A549 (cell line): ENCODE data around the gene PRSS2. TPM values are rescaled to one million over a fixed set of nuclear protein-coding genes. Genes with fewer than 3 reads are reported as not detected.
"Not testable (repeated sequence)": the region's sequence is repeated elsewhere in the genome, so short reads cannot be mapped to it uniquely, and the experiment has no call there.

Experiments
- ATAC-seq, 2 experiments: fragments of 200-7000 bp in 1 of 2; fragments of >200 bp in 1 of 2; cut with Nextera tagmentation in 1 of 2; cut with Tn5 transposase in 1 of 2; 3 replicates each; pipeline versions ENCODE4 v1.8.0 to v1.9.1; 2018 to 2020; ENCODE audit warnings: mild to moderate bottlenecking in 1 of 2, moderate library complexity in 1 of 2
- CTCF ChIA-PET: fragments of 300-600 bp; sonication (Branson Sonifier 250); formaldehyde crosslinking; extraction: SDS; loops from one replicate; lab custom pipeline; 2021; ENCODE audit warnings: antibody characterized with exemption, inconsistent platforms; lab: Yijun Ruan, JAX
- POLR2A ChIA-PET: fragments of 350-600 bp; formaldehyde crosslinking; extraction: SDS; loops from one replicate; lab custom pipeline; 2021; ENCODE audit warnings: antibody characterized with exemption, inconsistent platforms; lab: Yijun Ruan, JAX
- DNase-seq, 2 experiments: peaks; one replicate each; pipeline versions ENCODE4 v3.0.0 to v3.0.0-alpha.2; 2011 to 2016; ENCODE audit warnings: low read depth in 1 of 2, low spot score in 1 of 2
- FAIRE-seq: peaks from 2 replicates; lab custom pipeline; 2011; peaks lifted over from hg19 to GRCh38; lab: Jason Lieb, UNC
- H3K27ac ChIP-seq, 2 experiments: fragments of >200 bp; sonication (Bioruptor Twin); formaldehyde crosslinking; 3 replicates each; pipeline ENCODE4 v1.5.1; 2016 to 2017
- H3K4me1 ChIP-seq: fragments of >200 bp; sonication (Bioruptor Twin); formaldehyde crosslinking; 3 replicates; pipeline ENCODE4 v1.6.1; 2016
- H3K4me2 ChIP-seq: fragments of >200 bp; sonication (Bioruptor Twin); formaldehyde crosslinking; 3 replicates; pipeline ENCODE4 v1.6.1; 2016
- H3K4me3 ChIP-seq: fragments of >200 bp; sonication (Bioruptor Twin); formaldehyde crosslinking; 3 replicates; pipeline ENCODE4 v1.5.1; 2016
- H3K9me3 ChIP-seq: fragments of >200 bp; sonication (Bioruptor Twin); formaldehyde crosslinking; 3 replicates; pipeline ENCODE4 v1.6.1; 2016
- CHD4 ChIP-seq: fragments of 200-600 bp; sonication (generic); IDR thresholded peaks from 2 replicates; pipeline ENCODE4 v1.6.1; 2016; ENCODE audit warnings: antibody characterized with exemption, mild to moderate bottlenecking, borderline replicate concordance
- E2F6 ChIP-seq: IDR thresholded peaks from 2 replicates; pipeline ENCODE4 v1.6.1; 2012; ENCODE audit warnings: low read depth, borderline replicate concordance
- EP300 ChIP-seq, 2 experiments: fragments of >200 bp; sonication (Bioruptor Twin); formaldehyde crosslinking; IDR thresholded peaks; 2 replicates in 1 of 2; 3 replicates in 1 of 2; pipeline ENCODE4 v1.6.1; 2016 to 2017
- GATA3 ChIP-seq: IDR thresholded peaks from 2 replicates; pipeline ENCODE4 v1.6.1; 2012; ENCODE audit warnings: borderline replicate concordance
- HOXA7 ChIP-seq: fragments of 250-450 bp; sonication (Bioruptor Pico); IDR thresholded peaks from 2 replicates; pipeline ENCODE4 v1.5.0; 2020; ENCODE audit warnings: mild to moderate bottlenecking, moderate library complexity
- JUN ChIP-seq, 2 experiments: fragments of >200 bp; sonication (Bioruptor Twin); formaldehyde crosslinking; IDR thresholded peaks; 2 replicates in 1 of 2; 3 replicates in 1 of 2; pipeline ENCODE4 v1.6.1; 2016 to 2017
- JUNB ChIP-seq: fragments of >200 bp; sonication (Bioruptor Twin); formaldehyde crosslinking; IDR thresholded peaks from 2 replicates; pipeline ENCODE4 v1.6.1; 2016
- KDM1A ChIP-seq: fragments of 200-600 bp; sonication (generic); IDR thresholded peaks from 2 replicates; pipeline ENCODE4 v1.6.1; 2016; ENCODE audit warnings: low read depth, mild to moderate bottlenecking
- KDM5A ChIP-seq: fragments of 200-600 bp; sonication (generic); IDR thresholded peaks from 2 replicates; pipeline ENCODE4 v1.6.1; 2016; ENCODE audit warnings: antibody characterized with exemption, mild to moderate bottlenecking
- MAX ChIP-seq: IDR thresholded peaks from 2 replicates; pipeline ENCODE4 v1.6.1; 2012
- MAZ ChIP-seq: fragments of 150-350 bp; IDR thresholded peaks from 2 replicates; pipeline ENCODE4 v1.6.1; 2014; ENCODE audit warnings: antibody characterized with exemption, low read depth, low read length, borderline replicate concordance
- NPAS2 ChIP-seq: fragments of 250-450 bp; sonication (Bioruptor Pico); IDR thresholded peaks from 2 replicates; pipeline ENCODE4 v1.8.0; 2022; ENCODE audit warnings: mild to moderate bottlenecking, moderate library complexity, borderline replicate concordance
- NR3C1 ChIP-seq: fragments of >200 bp; sonication (Bioruptor Twin); formaldehyde crosslinking; IDR thresholded peaks from 3 replicates; pipeline ENCODE4 v1.6.1; 2017
- PHF8 ChIP-seq: fragments of 200-600 bp; sonication (generic); IDR thresholded peaks from 2 replicates; pipeline ENCODE4 v1.6.1; 2016; ENCODE audit warnings: low read depth, mild to moderate bottlenecking, antibody characterized with exemption, moderate library complexity, borderline replicate concordance
- POLR2A ChIP-seq: IDR thresholded peaks from 2 replicates; pipeline ENCODE4 v1.6.1; 2012; ENCODE audit warnings: mild to moderate bottlenecking, low read length
- POLR2AphosphoS2 ChIP-seq: conservative IDR thresholded peaks from 2 replicates; pipeline ENCODE4 v1.6.1; 2012; ENCODE audit warnings: low read length, improper control_type of control experiment, inconsistent platforms
- RARB ChIP-seq: fragments of 250-450 bp; sonication (Bioruptor Pico); IDR thresholded peaks from 2 replicates; pipeline ENCODE4 v1.8.0; 2021; ENCODE audit warnings: mild to moderate bottlenecking, moderate library complexity
- RCOR1 ChIP-seq: fragments of 150-350 bp; IDR thresholded peaks from 2 replicates; pipeline ENCODE4 v1.6.1; 2014; ENCODE audit warnings: antibody characterized with exemption, low read length, low read depth
- ZFP36 ChIP-seq: fragments of 450-650 bp; IDR thresholded peaks from 2 replicates; pipeline ENCODE4 v1.6.1; 2014; ENCODE audit warnings: borderline replicate concordance; ENCODE audit not compliant: partially characterized antibody
- WGBS: methylation state at CpG from one replicate; pipeline ENCODE4 v1.1.6; 2017; ENCODE audit errors: missing lambda C conversion rate; 5-methylcytosine and 5-hydroxymethylcytosine counted together
- polyA plus RNA-seq, 4 experiments: library from polyadenylated mRNA; depleted of rRNA in 3 of 4; stranded (reverse); fragments of >200 nt; fragmentation: RNase III in 1 of 4; extraction: RNeasy Plus Mini Kit Qiagen cat#74134 plus additional on column Dnase treatment in 1 of 4; gene quantifications; 2 replicates in 3 of 4; 3 replicates in 1 of 4; pipeline ENCODE4 v1.2.3, GENCODE V29; 2011 to 2017

PRSS2 gene
- polyA plus RNA-seq, 2 of the 4 experiments (the other 2 are of a cell fraction), result not detected

- ChIA-PET POLR2A (no interaction called here), CTCF (interaction anchor here (0.6 to 1.6 kb wide), 3 partner anchors 9 to 296 kb away, joined by 3 to 5 read pairs (median 3); no protein-coding TSS in a partner anchor)
- WGBS, result 0% methylated on average over 4 of the region's 4 CpGs
- no peaks in the 10 kb centered on the region for H3K9me3 ChIP-seq
- no peak for FAIRE-seq
- H3K27ac ChIP-seq, result no peak overlapping the region
- TF ChIP-seq E2F6, result no peak
- no peak for TF ChIP-seq GATA3
- no peak for TF ChIP-seq POLR2AphosphoS2
- TF ChIP-seq POLR2A, result no peak
- TF ChIP-seq HOXA7, result no peak
- no peak for TF ChIP-seq NPAS2
- DNase-seq, result no peak
- no peak for ATAC-seq
- H3K4me1 ChIP-seq, result no peaks in the 10 kb centered on the region
- no peak overlapping the region for H3K4me2 ChIP-seq
- no peak overlapping the region for H3K4me3 ChIP-seq
Measured at GRCh38 chr7:142773937-142774744, 3.4 kb downstream of the PRSS2 start.

- POLR2A ChIA-PET, result no interaction called here
Measured at GRCh38 chr7:142774826-142775225, 4.1 kb downstream of the PRSS2 start.

GRCh38 chr7:142775351-142776115 is 4.8 kb downstream of the PRSS2 start:
- FAIRE-seq, H3K4me1 ChIP-seq, H3K9me3 ChIP-seq, POLR2A ChIA-PET, H3K4me3 ChIP-seq, H3K27ac ChIP-seq, DNase-seq, H3K4me2 ChIP-seq, ATAC-seq: not testable (repeated sequence)
- CTCF ChIA-PET, result interaction anchor here (1.1 to 1.6 kb wide), 3 partner anchors 8 to 144 kb away, joined by 3 to 5 read pairs (median 3); no protein-coding TSS in a partner anchor
- 18% methylated on average over 6 of the region's 6 CpGs for WGBS

More at GRCh38 chr7:142774826-142775225, 4.1 kb downstream of the PRSS2 start:
- Histone ChIP-seq H3K4me1 (no peaks in the 10 kb centered on the region), H3K4me2 (no peak overlapping the region), H3K9me3 (no peaks in the 10 kb centered on the region), H3K4me3 (no peak overlapping the region), H3K27ac (no peak overlapping the region)
- FAIRE-seq (no peak), ATAC-seq (no peak), DNase-seq (no peak)
- TF ChIP-seq MAZ (no peak), KDM1A (no peak), KDM5A (no peak), EP300 (IDR thresholded peaks at IDR 0.05) (no peak), NR3C1 (no peak), CHD4 (no peak), JUNB (no peak), RCOR1 (no peak), ZFP36 (no peak), E2F6 (no peak), MAX (no peak), JUN (IDR thresholded peaks at IDR 0.05) (no peak), RARB (no peak), PHF8 (no peak)
- CTCF ChIA-PET, result interaction anchor here (0.6 to 1.6 kb wide), 3 partner anchors 8 to 297 kb away, joined by 3 to 5 read pairs (median 3); no protein-coding TSS in a partner anchor
- WGBS, result 9% methylated on average over 8 of the region's 8 CpGs
